Measurements from ENCODE around the gene TMEM31.
A peak's percentile ranks its signal among the peaks of the same experiment; 100 is the strongest.

TMEM31 gene, protein sequence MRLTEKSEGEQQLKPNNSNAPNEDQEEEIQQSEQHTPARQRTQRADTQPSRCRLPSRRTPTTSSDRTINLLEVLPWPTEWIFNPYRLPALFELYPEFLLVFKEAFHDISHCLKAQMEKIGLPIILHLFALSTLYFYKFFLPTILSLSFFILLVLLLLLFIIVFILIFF
- total RNA-seq, result 0 to 0.08 (median 0) reads per million in 4 donors

DNA sequence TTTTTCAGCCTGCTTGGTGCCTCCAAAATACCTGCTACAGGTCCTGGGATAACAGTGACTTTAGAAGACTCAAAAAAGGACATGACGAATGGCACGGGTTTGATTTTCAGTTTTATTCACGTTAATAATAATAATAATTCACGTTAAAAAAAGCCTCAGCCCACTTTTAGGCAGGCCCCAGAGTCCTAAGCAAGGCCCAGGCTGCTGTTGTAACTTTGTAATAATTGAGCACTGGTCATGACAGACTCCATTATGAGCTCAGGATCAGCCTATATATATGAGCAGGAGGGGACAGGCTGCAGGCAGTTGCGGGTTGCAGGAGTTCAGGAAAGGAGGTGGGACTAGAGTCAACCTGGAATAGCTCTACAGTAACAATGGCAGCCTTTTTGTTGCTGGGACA is at the start of gene TMEM31:
Gene TMEM31, plus strand, starts transcription at position 301 of the 400 bp plus-strand sequence. CDS start 1,350 bp downstream, outside the sequence.
- DNase-seq, result no peak

DNA sequence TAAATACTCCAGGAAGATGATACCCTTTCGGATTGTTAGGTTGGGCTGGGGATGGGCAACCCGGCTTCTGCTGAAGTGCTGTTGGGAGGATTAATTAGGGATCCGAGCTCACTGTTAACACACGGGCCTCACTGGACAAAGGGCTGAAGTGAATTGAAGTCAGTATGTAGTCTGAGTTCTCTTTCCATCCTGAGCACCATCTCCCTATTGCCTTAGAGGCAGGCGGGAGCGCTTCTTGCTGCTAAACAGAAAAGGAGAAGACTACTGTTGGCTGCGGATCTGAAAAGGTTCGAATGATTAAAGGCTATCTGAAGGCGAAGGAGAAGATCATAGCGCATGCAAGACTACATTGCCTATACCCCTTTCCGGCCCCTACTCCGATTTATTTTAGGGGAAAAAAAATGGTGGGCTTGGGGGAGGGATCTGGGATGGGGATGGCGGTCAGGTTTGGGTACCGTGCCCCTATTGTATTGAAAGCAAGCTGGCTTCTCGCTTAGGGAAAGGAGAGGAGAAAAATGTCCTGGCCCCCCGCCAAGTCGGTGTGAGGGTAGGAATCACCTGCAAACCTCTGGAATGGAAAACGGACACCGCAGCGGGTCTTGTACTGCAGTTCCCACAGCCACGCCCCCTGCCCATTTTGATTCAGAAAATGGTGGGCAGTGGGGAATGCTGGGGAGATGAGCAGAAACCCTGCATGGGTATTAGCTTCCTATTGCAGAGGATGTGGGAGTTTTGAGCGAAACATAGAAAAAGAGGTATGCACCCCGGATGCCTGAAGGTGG is 46.5 kb upstream of the TMEM31 start:
- DNase-seq, result no peak

DNA sequence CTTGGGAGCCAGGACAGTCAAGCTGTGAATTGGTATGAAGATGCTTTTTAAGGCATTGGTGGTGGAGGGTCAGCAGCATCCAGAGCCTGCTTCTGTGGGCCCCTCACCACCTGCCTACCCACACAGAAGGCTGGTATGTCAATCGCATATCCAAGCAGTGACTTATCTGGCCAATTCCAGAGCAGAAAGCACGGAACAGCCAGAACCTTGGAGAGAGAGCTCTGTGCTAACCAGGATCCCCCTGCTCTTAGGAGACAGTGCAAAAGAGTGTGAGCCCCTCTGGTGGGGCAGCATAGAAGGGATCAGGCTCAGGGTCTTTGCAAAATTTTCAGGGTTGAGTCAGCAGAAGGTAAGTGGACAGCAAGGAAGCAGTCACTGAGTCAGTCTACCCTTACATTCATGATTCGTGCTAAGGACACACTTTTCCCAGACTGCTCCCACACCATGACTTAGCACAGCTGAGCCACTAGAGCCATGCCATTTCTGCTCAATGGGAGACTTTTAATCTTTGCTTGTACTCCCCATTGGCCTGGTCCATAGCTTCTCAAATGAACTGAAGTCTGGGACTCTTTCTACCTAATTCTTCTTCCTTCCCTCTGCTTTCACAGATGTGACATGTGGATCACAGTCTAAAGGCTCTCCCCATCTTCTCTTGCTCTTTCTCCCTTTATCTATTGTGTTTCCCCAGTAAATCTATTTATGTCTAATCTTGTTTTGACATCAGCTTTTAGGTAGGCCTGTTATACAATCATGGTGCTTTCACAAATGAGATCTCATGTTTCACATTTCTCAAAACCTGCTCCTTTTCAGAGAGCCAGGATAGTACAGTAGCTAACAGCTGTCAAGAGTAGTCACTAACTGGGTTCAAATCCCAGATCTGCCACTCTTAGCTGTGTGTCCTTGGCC is 44.3 kb upstream of the TMEM31 start:
- DNase-seq, result no peak

DNA sequence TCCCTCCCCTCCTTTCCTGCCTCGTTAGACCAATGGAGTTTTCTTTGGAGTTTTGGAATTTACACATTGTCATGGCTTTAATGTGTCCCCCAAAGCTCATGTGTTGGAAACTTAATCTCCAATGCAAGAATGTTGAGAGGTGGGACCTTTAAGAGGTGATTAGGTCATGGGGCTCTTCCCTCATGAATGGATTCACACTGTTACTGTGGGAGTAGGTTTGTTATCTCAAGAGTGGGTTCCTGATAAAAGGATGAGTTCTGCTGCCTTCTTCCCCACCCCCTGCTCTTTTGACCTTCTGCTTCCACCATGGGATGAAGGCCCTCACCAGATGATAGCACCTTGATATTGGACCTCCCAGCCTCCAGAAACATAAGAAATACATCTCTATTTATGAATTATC is 41.0 kb upstream of the TMEM31 start:
- no peak for DNase-seq

GRCh38 chrX:103674531-103675454 is 35.9 kb upstream of the TMEM31 start:
- no peak for DNase-seq

GRCh38 chrX:103678199-103678993 is 32.3 kb upstream of the TMEM31 start:
- no peak for DNase-seq

- DNase-seq, result no peak
Measured at GRCh38 chrX:103681443-103681842, 29.3 kb upstream of the TMEM31 start.

DNA sequence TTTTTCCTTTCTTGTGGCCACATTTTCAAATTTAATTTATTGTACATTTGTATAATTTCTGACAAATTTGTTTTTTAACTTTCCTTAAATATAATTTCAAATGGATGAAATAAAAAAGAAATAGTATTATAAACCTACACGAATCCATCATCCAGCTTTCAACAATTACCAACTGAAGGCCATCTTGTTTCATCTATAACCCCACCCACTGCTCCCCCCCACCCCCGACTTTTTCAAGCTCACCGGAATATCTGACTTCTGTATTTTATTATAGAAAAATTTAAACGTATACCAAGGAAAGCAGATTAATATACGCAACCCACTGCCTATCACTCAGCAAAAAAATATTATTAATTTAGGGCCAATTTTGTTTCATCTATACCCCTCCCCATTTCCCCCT is 25.3 kb upstream of the TMEM31 start:
- DNase-seq, result no peak

GRCh38 chrX:103686199-103687072 is 24.3 kb upstream of the TMEM31 start, which contains the start of gene MORF4L2:
Gene MORF4L2, minus strand, starts transcription at chrX:103686699. Its CDS starts 9,672 bp downstream, at chrX:103677027.
- peak; percentile 71 to 96 (median 80) for DNase-seq

DNA sequence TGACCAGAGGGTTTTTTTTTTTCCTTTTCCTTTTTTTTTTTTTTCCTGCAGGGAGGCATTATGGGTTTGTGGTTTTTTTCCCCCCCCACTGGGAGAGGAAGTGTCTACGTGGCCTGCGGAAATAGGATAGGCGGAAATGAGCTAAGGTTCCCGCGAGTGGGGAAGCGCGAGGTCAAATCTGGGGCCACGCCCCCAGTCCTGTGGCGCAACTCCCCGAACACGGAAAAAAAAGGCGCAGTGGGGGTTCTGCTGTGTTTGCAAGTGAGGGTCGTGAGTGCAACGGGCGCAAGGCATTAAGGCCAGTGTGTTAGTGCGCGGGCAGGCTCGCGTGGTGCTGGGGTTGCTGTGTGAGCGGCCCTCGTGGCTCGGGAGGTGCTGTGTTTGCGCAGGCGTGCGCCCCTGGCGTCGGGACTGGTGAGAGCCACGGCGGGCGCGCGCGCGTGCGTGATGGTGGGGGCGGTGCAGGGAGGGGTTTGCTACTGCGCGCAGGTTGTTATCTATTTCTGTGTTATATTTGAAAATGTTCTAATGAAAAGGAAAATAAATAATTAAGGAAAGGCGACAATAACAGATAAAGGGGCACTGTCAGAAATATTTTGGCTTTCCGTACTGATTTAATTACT is 23.5 kb upstream of the TMEM31 start:
- DNase-seq, result peak; percentile 72 to 85 (median 83)

DNA sequence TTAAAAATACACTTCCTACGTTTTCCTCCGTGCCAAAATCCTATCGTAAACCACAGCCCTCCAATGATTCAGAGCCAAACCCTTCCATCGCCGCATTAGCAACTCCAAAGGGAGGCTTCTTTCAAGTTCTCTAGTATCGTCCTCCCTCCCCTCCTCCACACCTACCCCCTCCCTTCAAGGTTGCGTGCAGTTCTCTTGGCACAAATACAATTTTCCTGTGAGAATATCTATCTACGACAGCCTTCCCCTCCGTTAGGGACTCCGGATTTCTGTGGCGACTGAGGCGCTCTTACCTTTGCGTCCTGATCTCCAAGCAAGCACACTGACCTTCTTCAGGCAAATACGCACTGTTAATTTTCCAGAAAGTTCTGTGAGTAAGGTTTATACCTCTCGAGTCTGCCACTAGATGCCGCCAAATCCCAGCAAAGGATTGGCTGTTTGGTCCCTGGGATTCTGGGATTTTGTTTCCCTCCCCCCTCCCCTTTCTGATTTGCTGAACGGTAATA is 23.0 kb upstream of the TMEM31 start:
- peak; percentile 7 to 57 (median 14) for DNase-seq

GRCh38 chrX:103688946-103689345 is 21.8 kb upstream of the TMEM31 start:
- DNase-seq, result peak in 1 of 5 donors; percentile 28

DNA sequence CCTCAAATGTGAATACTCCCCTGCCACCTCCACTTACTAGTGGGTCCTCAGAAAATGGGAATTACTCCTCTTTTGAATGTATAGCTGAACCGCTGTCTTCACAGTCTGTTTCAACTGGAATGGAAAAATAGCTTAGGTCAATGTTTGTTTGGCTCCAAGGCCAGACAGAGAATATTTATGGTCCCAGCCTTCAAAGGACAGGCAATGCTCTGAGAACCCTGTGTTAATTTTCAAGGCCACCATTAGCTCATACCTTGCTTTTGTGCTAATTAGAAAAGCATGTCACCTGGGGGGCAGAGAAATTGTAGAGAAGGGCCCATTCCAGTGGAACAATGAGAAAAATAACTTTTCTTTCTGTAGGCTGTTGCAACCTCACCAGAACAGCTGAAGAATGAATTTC is 19.6 kb upstream of the TMEM31 start:
- no peak for DNase-seq

DNA sequence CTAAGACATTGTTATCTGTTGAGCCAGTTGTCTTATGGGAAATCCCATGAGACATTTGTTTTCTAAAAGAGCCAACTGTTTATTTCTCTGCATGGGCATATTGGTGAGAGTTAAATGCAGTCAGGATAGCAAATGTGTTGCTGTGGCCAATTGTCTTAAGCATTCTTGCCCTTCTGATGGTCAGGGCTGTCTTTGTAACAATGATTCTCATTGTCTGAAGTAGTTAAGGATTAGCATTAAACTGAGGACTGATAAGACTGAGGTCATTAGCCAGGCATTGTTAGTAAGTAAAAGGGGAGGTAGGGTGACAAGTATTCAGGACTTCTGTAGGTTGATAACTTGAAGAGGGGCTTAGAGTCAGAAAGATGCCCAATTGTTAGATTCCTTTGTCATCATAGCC is 13.0 kb upstream of the TMEM31 start:
- no peak for DNase-seq

- DNase-seq, result no peak
Measured at GRCh38 chrX:103699243-103699642, 11.5 kb upstream of the TMEM31 start.

DNA sequence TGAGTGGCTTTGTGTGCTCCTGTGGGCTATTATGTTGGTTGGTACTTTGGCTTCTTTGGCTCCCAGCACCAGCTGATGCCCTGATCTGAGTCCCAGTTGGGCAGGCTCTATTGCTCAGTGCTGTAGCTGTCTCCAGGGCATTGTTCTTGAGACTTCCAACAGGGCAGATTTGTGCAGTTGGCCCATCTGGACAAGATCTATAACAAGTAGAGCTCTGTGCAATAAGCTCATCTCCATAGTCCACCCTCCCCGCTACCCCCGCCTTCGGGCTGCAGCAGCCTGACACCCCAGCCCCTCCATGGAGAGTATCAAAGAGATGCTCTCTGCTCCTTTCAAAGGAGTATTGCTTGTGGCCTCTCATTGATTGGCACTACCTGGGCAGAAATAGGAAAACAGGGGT is 5.8 kb upstream of the TMEM31 start:
- DNase-seq, result no peak

GRCh38 chrX:103716962-103717361 is 6.3 kb downstream of the TMEM31 start:
- no peak for DNase-seq

DNA sequence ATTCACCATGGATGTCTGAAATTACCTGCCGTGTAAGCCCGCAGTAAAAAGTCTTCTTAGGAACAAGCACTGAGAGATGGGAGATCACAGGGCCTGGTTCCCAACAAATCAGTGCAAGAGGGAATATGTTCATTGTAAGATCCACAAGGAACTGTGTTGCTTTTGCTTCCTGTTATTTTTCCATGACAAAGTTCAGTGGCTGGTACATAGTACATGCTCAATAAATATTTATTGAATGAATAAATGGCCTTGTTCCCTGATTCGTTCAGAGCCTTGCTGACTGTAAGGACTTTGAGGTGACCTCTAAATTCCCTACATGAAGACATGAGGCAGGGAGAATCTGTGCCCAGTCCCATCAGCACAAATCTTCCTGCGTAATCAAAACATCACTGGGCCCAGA is 7.4 kb downstream of the TMEM31 start:
- DNase-seq, result no peak

DNA sequence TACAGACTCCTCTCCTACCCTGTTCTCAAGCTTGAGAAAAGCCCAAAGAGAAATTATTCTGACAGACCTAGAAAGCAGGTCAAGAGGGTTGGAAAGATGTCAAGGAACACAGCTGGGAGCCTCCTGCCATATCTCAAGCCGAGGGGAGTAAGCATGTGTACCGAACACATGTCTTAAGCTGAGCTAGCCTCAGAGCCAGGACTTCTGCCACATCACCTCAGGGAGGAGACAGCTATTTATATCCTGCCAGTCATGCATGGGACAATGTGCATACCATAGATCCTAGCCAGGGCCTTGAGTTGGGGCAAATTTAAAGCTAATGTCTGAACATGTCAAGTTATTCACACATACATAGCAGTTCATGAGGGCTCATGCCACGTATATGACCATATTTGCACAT is 11.8 kb downstream of the TMEM31 start:
- no peak for DNase-seq
